Spleen (tissue), 10 donors: ENCODE measurements around the gene C6orf141. TPM values are rescaled to one million over a fixed set of nuclear protein-coding genes. Genes with fewer than 3 reads are reported as not detected.

Source experiments
- polyA plus RNA-seq, 3 donors: library from polyadenylated mRNA; stranded (reverse); fragments of 200-250 nt; gene quantifications; one replicate each; pipeline ENCODE4 v1.2.1, GENCODE V29; 2013
- total RNA-seq, 7 donors: library from RNA; depleted of rRNA in 3 of 7; stranded (reverse); fragments of >200 nt in 3 of 7; fragmentation: NEBNext Ultra II Directional in 4 of 7; extraction: Animal tissue kit (Norgen Biotek cat#: 25700) in 4 of 7; gene quantifications; one replicate each; pipeline versions ENCODE4 v1.1.0 to v1.2.1, GENCODE V29; 2016 to 2021
- donor health status: healthy with polysubstance abuse.
- donor health status: DM: no; HTN: no; CAD: no; lungs with moderate emphysema.
- donor health status: DM: no; HTN: no; CAD: no.
- donor health status: Bipolar disorder and iron deficiency.
- donor health status: healthy.
- donor health status: DM: no; HTN: no; CAD: no.
- donor health status: DM: yes; HTN: yes; CAD: no.

The C6orf141 gene
- total and polyA plus RNA-seq, 10 donors, result 0.12 TPM; not detected in 9

Other genes with a start within 250 kb of the C6orf141 start
- 10 to 100 TPM in 5 of 7 donors, 1 to 10 TPM in 2; 9.5 to 16.6 (median 13.4) TPM for gene MMUT, start 87.4 kb upstream of the C6orf141 start, total RNA-seq
- gene MMUT, start 87.4 kb upstream of the C6orf141 start, polyA plus RNA-seq, result 1 to 10 TPM; 6.2 to 7.4 (median 6.5) TPM
- 1 to 10 TPM; 3.8 to 8.4 (median 5.3) TPM for gene CENPQ, start 87.3 kb upstream of the C6orf141 start, total RNA-seq
- gene CENPQ, start 87.3 kb upstream of the C6orf141 start, polyA plus RNA-seq, result 1 to 10 TPM; 4.9 to 9.6 (median 7.5) TPM
- not detected for gene GLYATL3, start 50.7 kb upstream of the C6orf141 start, total RNA-seq
- gene GLYATL3, start 50.7 kb upstream of the C6orf141 start, polyA plus RNA-seq, result not detected
- 10 to 100 TPM in 1 of 7 donors, 1 to 10 TPM in 3, under 1 TPM in 2, not detected in 1; 0.35 to 14.7 (median 2.8) TPM for gene RHAG, start 86.2 kb downstream of the C6orf141 start, total RNA-seq
- gene RHAG, start 86.2 kb downstream of the C6orf141 start, polyA plus RNA-seq, result under 1 TPM in 1 of 3 donors, not detected in 2; 0.96 TPM
- gene CRISP2, start 162.9 kb downstream of the C6orf141 start, total RNA-seq, result 1 to 10 TPM in 1 of 7 donors, under 1 TPM in 3, not detected in 3; 0.26 to 2.5 (median 0.42) TPM
- gene CRISP2, start 162.9 kb downstream of the C6orf141 start, polyA plus RNA-seq, result not detected
- 10 to 100 TPM in 1 of 7 donors, 1 to 10 TPM in 5, under 1 TPM in 1; 0.91 to 49.7 (median 2.9) TPM for gene CRISP3, start 193.7 kb downstream of the C6orf141 start, total RNA-seq
- gene CRISP3, start 193.7 kb downstream of the C6orf141 start, polyA plus RNA-seq, result 1 to 10 TPM in 1 of 3 donors, under 1 TPM in 2; 0.29 to 1.6 (median 0.35) TPM
- not detected for gene PGK2, start 236.6 kb downstream of the C6orf141 start, total RNA-seq
- not detected for gene PGK2, start 236.6 kb downstream of the C6orf141 start, polyA plus RNA-seq